ENCODE measurements around the gene CARD19.

DNA sequence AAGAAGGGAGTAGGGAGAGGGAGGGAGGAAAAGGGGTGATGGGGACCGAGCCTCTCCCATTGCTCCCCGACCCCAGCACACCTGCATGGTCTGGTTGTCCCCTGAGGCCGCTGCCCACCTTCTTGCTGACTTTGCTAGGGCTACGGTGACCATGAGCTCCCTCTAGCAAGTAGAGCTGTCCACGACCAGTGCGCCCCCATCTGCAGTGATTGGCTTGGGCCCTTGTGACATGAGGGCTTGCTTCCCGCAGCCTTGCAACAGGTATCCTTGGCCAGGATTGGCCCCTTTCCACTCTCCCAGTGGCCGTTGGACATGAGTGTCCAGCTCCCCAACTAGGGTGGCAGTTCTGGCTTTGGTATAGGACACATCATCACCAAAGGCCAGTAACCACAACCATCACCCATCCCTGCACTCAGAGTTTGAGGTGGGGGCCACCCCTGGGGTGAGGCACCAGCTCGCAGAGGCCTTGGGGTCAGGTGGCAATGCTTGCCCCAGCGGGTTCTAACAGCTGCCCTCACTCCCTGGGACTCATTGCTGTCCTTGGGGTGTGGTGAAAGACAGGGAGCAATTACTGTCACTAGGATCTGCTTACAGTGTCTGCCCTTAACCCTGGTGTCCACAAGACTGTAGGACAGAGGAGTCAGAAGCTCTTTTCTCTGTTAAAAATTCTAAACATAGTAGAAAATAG is 55.2 kb downstream of the CARD19 start:
- TF ChIP-seq, protein P1, sequence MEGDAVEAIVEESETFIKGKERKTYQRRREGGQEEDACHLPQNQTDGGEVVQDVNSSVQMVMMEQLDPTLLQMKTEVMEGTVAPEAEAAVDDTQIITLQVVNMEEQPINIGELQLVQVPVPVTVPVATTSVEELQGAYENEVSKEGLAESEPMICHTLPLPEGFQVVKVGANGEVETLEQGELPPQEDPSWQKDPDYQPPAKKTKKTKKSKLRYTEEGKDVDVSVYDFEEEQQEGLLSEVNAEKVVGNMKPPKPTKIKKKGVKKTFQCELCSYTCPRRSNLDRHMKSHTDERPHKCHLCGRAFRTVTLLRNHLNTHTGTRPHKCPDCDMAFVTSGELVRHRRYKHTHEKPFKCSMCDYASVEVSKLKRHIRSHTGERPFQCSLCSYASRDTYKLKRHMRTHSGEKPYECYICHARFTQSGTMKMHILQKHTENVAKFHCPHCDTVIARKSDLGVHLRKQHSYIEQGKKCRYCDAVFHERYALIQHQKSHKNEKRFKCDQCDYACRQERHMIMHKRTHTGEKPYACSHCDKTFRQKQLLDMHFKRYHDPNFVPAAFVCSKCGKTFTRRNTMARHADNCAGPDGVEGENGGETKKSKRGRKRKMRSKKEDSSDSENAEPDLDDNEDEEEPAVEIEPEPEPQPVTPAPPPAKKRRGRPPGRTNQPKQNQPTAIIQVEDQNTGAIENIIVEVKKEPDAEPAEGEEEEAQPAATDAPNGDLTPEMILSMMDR (IDR thresholded peaks at IDR 0.05): no peak
- TF ChIP-seq POLR2A (IDR thresholded peaks at IDR 0.05) (no peak), POLR2AphosphoS5 (IDR thresholded peaks at IDR 0.05; ENCODE audit: insufficient read depth in 1 of 2, low read depth in 1 of 2) (no peak)
